Measurements from ENCODE around the gene KCNJ11. TPM values are rescaled to one million over a fixed set of nuclear protein-coding genes. Genes with fewer than 3 reads are reported as not detected.

KCNJ11 gene
- total RNA-seq, 4 donors from 2014 or later: 1.7 to 5.1 (median 2.4) TPM

- no peak overlapping the region for H3K27ac ChIP-seq
- no peaks in the 10 kb centered on the region for H3K9me3 ChIP-seq
- 90% methylated on average over 17 of the region's 20 CpGs for WGBS
- H3K4me3 ChIP-seq: no peak overlapping the region
- no peak for DNase-seq (ENCODE audit: low spot score in 2 of 2)
- H3K4me1 ChIP-seq: no peaks in the 10 kb centered on the region
- H3K36me3 ChIP-seq: no peaks in the 10 kb centered on the region
- no peak for TF ChIP-seq POLR2AphosphoS5 (IDR thresholded peaks at IDR 0.05)
- no peak for TF ChIP-seq POLR2A (IDR thresholded peaks at IDR 0.05)
- no peak for TF ChIP-seq CTCF (IDR thresholded peaks at IDR 0.05)
- no peak for TF ChIP-seq EP300 (IDR thresholded peaks at IDR 0.05)
- no peaks in the 10 kb centered on the region for H3K27me3 ChIP-seq
Observed at GRCh38 chr11:17395554-17395961, 7.1 kb upstream of the KCNJ11 start.

GRCh38 chr11:17394743-17395390, 6.4 kb upstream of the KCNJ11 start:
- peaks cover under 1% of the 10 kb centered on the region for H3K4me1 ChIP-seq
- TF ChIP-seq CTCF (IDR thresholded peaks at IDR 0.05) (no peak), EP300 (IDR thresholded peaks at IDR 0.05) (no peak), POLR2A (IDR thresholded peaks at IDR 0.05) (no peak), POLR2AphosphoS5 (IDR thresholded peaks at IDR 0.05) (no peak)
- no peak overlapping the region for H3K27ac ChIP-seq
- H3K4me3 ChIP-seq: no peak overlapping the region
- H3K9me3 ChIP-seq: no peaks in the 10 kb centered on the region
- H3K36me3 ChIP-seq: no peaks in the 10 kb centered on the region
- H3K27me3 ChIP-seq: no peaks in the 10 kb centered on the region
- DNase-seq (ENCODE audit: low spot score in 2 of 2): no peak
- WGBS: 95% methylated on average over 7 of the region's 10 CpGs

GRCh38 chr11:17393472-17393871, 5.0 kb upstream of the KCNJ11 start:
- H3K27ac ChIP-seq: no peak overlapping the region
- H3K36me3 ChIP-seq: no peaks in the 10 kb centered on the region
- no peaks in the 10 kb centered on the region for H3K9me3 ChIP-seq
- H3K4me1 ChIP-seq: peaks cover 12% of the 10 kb centered on the region
- peaks cover 2% of the 10 kb centered on the region for H3K27me3 ChIP-seq
- 57% methylated on average over 1 of the region's 6 CpGs for WGBS
- no peak for DNase-seq (ENCODE audit: low spot score in 2 of 2)
- TF ChIP-seq POLR2AphosphoS5 (IDR thresholded peaks at IDR 0.05): no peak
- H3K4me3 ChIP-seq: no peak overlapping the region

- Histone ChIP-seq H3K36me3 (no peaks in the 10 kb centered on the region), H3K27me3 (peaks cover 8% of the 10 kb centered on the region), H3K4me1 (peaks cover 14% of the 10 kb centered on the region), H3K9me3 (no peaks in the 10 kb centered on the region), H3K4me3 (no peak overlapping the region), H3K27ac (no peak overlapping the region)
- 92% methylated on average over 13 of the region's 14 CpGs for WGBS
- DNase-seq (ENCODE audit: low spot score in 2 of 2): no peak
- TF ChIP-seq EP300 (IDR thresholded peaks at IDR 0.05): no peak
- no peak for TF ChIP-seq CTCF (IDR thresholded peaks at IDR 0.05)
- TF ChIP-seq POLR2A (IDR thresholded peaks at IDR 0.05): no peak
- no peak for TF ChIP-seq POLR2AphosphoS5 (IDR thresholded peaks at IDR 0.05)
Observed at GRCh38 chr11:17392872-17393271, 4.4 kb upstream of the KCNJ11 start.

GRCh38 chr11:17391493-17392355, 3.3 kb upstream of the KCNJ11 start:
- Histone ChIP-seq H3K27me3 (peaks cover 12% of the 10 kb centered on the region), H3K9me3 (no peaks in the 10 kb centered on the region), H3K4me1 (peaks cover 14% of the 10 kb centered on the region), H3K27ac (no peak overlapping the region), H3K36me3 (no peaks in the 10 kb centered on the region), H3K4me3 (no peak overlapping the region)
- TF ChIP-seq POLR2AphosphoS5 (IDR thresholded peaks at IDR 0.05): no peak
- no peak for TF ChIP-seq EP300 (IDR thresholded peaks at IDR 0.05)
- no peak for TF ChIP-seq POLR2A (IDR thresholded peaks at IDR 0.05)
- TF ChIP-seq CTCF (IDR thresholded peaks at IDR 0.05): no peak
- 65% methylated on average over 3 of the region's 3 CpGs for WGBS
- DNase-seq (ENCODE audit: low spot score in 2 of 2): no peak

Data from suprapubic skin (tissue), 4 donors.